ENCODE measurements around the gene H3-3A. TPM values are rescaled to one million over a fixed set of nuclear protein-coding genes. Genes with fewer than 3 reads are reported as not detected.

H3-3A gene
- total RNA-seq, 1 experiment from 2014 or later: 568 TPM

- intact Hi-C loops (cut with micrococcal nuclease; ENCODE audit: unreplicated experiment): no loop called here
- Mint-ChIP-seq H3K36me3 (ENCODE audit: insufficient read depth, unreplicated experiment) (peaks cover 15% of the 10 kb centered on the region), H3K4me1 (ENCODE audit: low read depth, unreplicated experiment) (peaks cover 19% of the 10 kb centered on the region), H3K9me3 (ENCODE audit: low read depth, unreplicated experiment) (no peaks in the 10 kb centered on the region), H3K27ac (ENCODE audit: unreplicated experiment) (no peak overlapping the region), H3K27me3 (ENCODE audit: unreplicated experiment) (peaks cover 9% of the 10 kb centered on the region), H3K4me3 (ENCODE audit: low read depth, unreplicated experiment) (no peak overlapping the region)
- no peak for DNase-seq
- no peak for TF ChIP-seq CTCF (IDR thresholded peaks at IDR 0.05; ENCODE audit: unreplicated experiment)
- no TSS peak for BruUV-seq (replicated peaks)
- CTCF ChIA-PET: no interaction called here
Measured at GRCh38 chr1:226116673-226117072, 54.2 kb downstream of the H3-3A start.

GRCh38 chr1:226117330-226117729 lies 54.8 kb downstream of the H3-3A start:
- CTCF ChIA-PET: no interaction called here
- Mint-ChIP-seq H3K27ac (ENCODE audit: unreplicated experiment) (no peak overlapping the region), H3K4me3 (ENCODE audit: low read depth, unreplicated experiment) (no peak overlapping the region), H3K4me1 (ENCODE audit: low read depth, unreplicated experiment) (peaks cover 13% of the 10 kb centered on the region), H3K27me3 (ENCODE audit: unreplicated experiment) (peaks cover 9% of the 10 kb centered on the region), H3K9me3 (ENCODE audit: low read depth, unreplicated experiment) (no peaks in the 10 kb centered on the region), H3K36me3 (ENCODE audit: insufficient read depth, unreplicated experiment) (peaks cover 21% of the 10 kb centered on the region)
- BruUV-seq (replicated peaks): no TSS peak
- no peak for DNase-seq
- intact Hi-C loops (cut with micrococcal nuclease; ENCODE audit: unreplicated experiment): no loop called here
- no peak for TF ChIP-seq CTCF (IDR thresholded peaks at IDR 0.05; ENCODE audit: unreplicated experiment)

GRCh38 chr1:226118357-226118756 lies 55.8 kb downstream of the H3-3A start:
- CTCF ChIA-PET: interaction anchor here (0.5 to 1.7 kb wide), 2 partner anchors 54 to 241 kb away, joined by 4 read pairs; no protein-coding TSS in a partner anchor

GRCh38 chr1:226119169-226119568 lies 56.7 kb downstream of the H3-3A start:
- no peak overlapping the region for H3K4me3 Mint-ChIP-seq (ENCODE audit: low read depth, unreplicated experiment)
- intact Hi-C loops (cut with micrococcal nuclease; ENCODE audit: unreplicated experiment): no loop called here
- H3K27ac Mint-ChIP-seq (ENCODE audit: unreplicated experiment): no peak overlapping the region
- H3K27me3 Mint-ChIP-seq (ENCODE audit: unreplicated experiment): peaks cover 9% of the 10 kb centered on the region
- CTCF ChIA-PET: interaction anchor here (0.5 to 1.7 kb wide), 2 partner anchors 54 to 167 kb away, joined by 4 read pairs; no protein-coding TSS in a partner anchor
- H3K36me3 Mint-ChIP-seq (ENCODE audit: insufficient read depth, unreplicated experiment): peaks cover 39% of the 10 kb centered on the region
- H3K4me1 Mint-ChIP-seq (ENCODE audit: low read depth, unreplicated experiment): peaks cover 25% of the 10 kb centered on the region
- H3K9me3 Mint-ChIP-seq (ENCODE audit: low read depth, unreplicated experiment): no peaks in the 10 kb centered on the region
- BruUV-seq (replicated peaks): no TSS peak
- no peak for TF ChIP-seq CTCF (IDR thresholded peaks at IDR 0.05; ENCODE audit: unreplicated experiment)
- no peak for DNase-seq

More at GRCh38 chr1:226118357-226118756, 55.8 kb downstream of the H3-3A start:
- H3K4me3 Mint-ChIP-seq (ENCODE audit: low read depth, unreplicated experiment): no peak overlapping the region
- intact Hi-C loops (cut with micrococcal nuclease; ENCODE audit: unreplicated experiment): no loop called here
- no peak for DNase-seq
- peaks cover 17% of the 10 kb centered on the region for H3K4me1 Mint-ChIP-seq (ENCODE audit: low read depth, unreplicated experiment)
- TF ChIP-seq CTCF (IDR thresholded peaks at IDR 0.05; ENCODE audit: unreplicated experiment): no peak
- H3K27ac Mint-ChIP-seq (ENCODE audit: unreplicated experiment): no peak overlapping the region
- H3K9me3 Mint-ChIP-seq (ENCODE audit: low read depth, unreplicated experiment): no peaks in the 10 kb centered on the region
- H3K36me3 Mint-ChIP-seq (ENCODE audit: insufficient read depth, unreplicated experiment): peaks cover 31% of the 10 kb centered on the region
- no TSS peak for BruUV-seq (replicated peaks)
- peaks cover 9% of the 10 kb centered on the region for H3K27me3 Mint-ChIP-seq (ENCODE audit: unreplicated experiment)

Data from Calu3 (cell line).